Forelimb muscle (tissue), 1 donor: ENCODE results near the gene KMT2D. TPM values are rescaled to one million over a fixed set of nuclear protein-coding genes. Genes with fewer than 3 reads are reported as not detected.

Source experiments
- DNase-seq: peaks from one replicate; pipeline ENCODE4 v3.0.0-alpha.2; 2013; ENCODE audit warnings: low read depth
- polyA plus RNA-seq: library from polyadenylated mRNA; unstranded; fragments of 120-200 nt; gene quantifications from one replicate; pipeline ENCODE4 v1.2.1, GENCODE V29; 2013; ENCODE audit not compliant: insufficient read length

KMT2D gene
- 40.0 TPM for polyA plus RNA-seq

DNA sequence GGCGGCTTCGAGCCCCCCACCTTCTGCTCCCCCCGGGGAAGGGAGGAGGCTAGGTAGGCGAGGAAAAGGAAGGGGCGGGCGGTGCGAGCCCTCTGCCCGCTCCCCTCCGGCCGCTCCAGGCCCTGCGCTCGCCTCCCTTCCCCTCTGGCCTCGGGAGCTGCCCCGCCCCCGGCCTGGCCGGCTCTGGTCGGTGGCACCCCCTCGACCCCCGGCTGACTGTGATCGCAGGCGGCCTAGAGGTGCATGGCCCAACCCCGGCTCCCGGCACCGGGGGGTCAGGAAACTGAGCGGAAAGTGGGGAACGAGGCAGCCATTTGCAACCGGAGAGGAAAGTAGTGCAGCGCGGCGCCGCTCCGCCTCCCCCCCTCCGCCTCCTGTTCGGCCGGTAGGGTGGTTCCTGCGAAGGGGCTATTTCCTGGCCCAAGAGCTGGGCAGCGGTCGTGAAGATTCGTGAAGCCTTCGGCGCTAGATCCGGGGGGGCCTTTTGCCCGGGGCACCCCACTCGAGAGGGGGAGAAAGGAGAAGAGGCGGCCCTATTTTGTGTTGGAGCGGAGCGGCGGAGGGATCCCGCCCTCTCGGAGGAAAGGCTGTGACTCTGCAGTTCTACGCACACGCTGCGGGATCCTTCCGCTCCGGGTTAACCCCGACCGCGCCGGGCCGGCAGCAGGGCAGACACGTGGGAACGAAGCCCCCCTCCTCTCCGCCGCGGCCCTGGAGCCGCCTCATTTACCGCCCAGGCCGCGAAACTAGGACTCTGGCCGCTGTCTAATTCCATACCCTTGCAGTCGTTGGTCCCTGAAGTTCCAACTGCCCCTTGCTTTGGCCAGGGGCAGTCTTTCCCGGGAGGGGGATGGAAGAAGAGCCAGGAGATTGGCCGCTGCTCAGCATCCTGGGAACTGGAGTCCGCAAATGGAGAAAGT, at the start of gene KMT2D:
Gene KMT2D, minus strand, starts transcription at position 558 of the 920 bp plus-strand sequence. CDS start 5,470 bp downstream, outside the sequence.
- DNase-seq: peak; percentile 86

DNA sequence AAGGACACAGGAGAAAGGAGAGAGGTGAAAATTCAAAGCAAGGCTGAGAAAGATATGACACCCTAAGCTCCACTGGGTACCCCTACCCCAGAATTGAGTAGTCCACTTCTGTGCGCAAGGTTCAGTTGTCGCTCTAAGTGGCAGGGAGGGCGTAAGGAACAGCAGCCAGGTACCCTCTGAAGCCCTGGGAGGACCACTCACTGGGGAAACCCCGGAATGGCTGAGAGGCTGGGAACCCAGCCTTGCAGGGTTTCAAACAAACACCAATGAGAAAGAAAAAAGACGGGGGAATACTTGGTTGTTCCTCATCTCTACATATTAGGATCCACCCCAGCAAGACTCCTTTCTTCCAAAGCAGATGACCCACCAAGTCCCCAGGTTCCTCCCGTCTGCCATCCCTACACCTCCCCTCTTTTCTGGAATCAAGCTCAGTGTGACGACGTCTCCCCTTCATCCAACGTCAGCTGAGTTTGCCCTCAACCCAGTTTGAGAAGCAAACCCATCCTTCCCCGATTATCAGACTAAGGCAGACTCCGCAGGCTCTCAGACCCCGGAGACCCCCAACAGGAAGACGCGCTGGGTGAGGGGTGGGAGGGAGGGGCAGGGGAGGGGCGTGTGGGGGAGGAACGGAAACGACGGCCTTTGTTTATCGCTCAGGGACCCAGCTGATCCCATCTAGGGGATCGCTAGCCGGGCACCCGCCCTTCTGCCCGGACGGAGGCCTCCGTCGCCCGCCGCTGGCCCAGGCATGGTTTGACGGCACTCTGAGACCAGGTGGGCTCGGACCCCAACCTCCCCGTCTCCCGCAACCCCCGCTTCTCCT, 49.3 kb upstream of the KMT2D start:
- DNase-seq: no peak

GRCh38 chr12:49108958-49109404, 48.4 kb upstream of the KMT2D start:
- DNase-seq: no peak

GRCh38 chr12:49105504-49106084, 45.0 kb upstream of the KMT2D start:
- DNase-seq: no peak

DNA sequence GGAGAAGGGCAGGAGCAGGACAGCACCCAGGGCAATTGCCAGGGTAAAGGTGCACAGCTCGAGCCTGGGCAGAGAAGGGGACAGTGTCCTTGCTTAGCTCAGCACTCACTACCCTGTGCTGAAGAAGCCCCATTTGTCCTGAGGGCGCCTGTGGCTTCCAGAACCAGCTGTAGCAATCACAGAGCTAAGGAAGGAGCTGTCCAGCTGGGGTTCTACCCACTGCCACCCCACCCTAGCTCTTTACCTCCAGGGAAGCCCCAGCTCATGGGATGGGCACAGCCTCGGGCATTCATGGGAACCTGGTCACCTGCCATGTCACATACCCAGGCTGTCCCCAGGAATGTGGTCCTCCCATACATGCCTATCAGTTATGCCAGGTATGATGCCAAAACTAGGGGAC, 44.2 kb upstream of the KMT2D start:
- no peak for DNase-seq

DNA sequence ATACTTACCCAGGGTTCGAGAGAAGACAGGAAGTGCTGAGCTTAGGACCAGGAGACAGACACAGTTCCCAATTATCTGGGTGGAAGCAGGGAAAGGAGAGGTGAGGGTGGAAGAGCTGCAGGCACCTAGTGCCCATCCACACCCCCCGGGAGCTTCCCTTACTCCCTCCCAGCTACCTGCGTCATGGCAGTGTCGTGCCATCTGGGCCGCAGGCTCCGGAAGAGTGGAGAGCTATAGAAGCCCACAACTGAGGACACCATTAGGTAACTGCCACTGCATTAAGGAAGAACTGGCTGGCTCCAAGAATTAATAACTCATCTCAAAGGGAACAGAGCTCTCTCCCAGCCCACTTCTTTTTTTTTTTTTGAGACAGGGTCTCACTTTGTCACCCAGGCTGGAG, 39.8 kb upstream of the KMT2D start:
- DNase-seq: no peak

DNA sequence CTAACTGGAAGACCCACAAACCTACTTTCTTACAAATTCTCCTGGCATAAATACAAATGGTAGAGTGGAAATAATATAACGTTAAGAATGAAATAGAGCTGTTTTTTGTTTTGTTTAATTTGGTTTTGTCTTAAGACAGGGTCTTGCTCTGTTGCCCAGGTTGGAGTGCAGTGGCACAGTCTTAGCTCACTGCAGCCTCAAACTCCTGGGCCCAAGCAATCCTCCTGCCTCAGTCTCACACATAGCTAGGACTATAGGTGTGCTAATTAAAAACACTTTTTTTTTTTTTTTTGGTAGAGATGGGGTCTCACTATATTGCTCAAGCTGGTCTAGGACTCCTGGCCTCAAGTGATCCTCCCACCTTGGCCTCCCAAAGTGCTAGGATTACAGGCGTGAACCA, 38.1 kb upstream of the KMT2D start:
- DNase-seq: no peak

- no peak for DNase-seq
These were observed 37.4 kb upstream of the KMT2D start for GRCh38 chr12:49098035-49098451.

GRCh38 chr12:49097381-49097780, 36.8 kb upstream of the KMT2D start:
- no peak for DNase-seq

DNA sequence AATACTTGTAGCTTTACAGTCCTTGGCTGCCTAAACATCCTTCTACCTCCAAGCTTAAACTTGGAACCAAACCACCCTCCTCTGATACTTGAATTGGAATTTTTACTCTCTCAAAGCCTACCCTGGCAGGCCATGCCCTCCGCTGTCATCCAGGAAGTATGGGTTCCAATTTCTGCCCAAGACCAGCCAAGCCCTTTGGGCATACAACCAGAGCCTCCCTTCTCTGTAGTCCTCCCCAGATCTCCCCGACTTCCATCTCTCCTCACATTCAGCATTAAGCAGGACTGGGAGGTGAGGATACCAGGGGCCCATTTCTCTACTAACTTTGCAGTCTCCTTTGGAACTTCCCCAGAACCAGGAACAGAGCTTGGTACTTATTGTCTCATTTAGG, 34.4 kb upstream of the KMT2D start:
- no peak for DNase-seq

DNA sequence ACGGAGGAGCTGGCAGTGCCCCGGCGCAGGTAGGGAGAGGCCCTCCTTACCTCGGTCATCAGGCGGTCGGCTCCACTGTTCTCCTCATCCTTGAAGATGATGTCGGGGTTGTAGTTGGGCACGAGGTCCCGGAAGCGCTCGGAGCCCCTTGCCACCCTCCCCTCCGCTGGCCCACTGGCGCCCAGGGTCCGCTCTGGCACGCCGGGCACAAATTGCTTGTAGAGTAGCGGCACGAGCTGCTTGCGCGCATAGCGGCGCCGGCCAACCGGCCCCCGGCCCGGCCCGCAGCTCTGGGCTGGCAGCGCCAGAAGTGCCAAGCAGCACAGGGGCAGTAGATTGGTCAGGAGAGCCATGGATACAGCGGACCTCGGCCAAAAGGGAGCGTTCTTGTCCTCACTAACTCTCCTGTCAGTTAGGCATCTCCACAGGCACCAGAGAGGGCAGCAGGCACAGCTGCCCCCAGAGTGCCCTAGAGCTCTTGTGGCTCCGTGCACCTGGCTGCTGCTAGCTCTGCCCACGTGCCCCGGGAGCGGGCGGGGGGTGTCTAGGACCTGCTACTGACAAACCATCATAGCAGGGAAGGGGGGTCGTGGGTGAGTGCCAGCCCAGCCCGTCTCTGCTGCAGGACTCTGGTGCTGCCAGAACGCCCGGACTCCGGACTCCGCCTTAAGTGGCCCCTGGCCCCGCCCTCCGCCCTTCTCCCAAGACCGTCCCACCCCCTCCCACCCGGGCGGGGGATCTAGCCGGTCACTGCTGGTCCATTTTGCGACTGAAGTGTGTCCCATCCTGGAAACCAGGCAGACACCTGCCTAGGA, 33.8 kb upstream of the KMT2D start, which contains the start of gene DHH:
Gene DHH, minus strand, starts transcription at position 642 of the 815 bp plus-strand sequence. Its CDS starts 289 bp downstream, at position 353.
- DNase-seq: no peak

GRCh38 chr12:49093792-49094159, 33.2 kb upstream of the KMT2D start:
- no peak for DNase-seq

GRCh38 chr12:49092816-49093406, 32.3 kb upstream of the KMT2D start:
- DNase-seq: no peak

- no peak for DNase-seq
These were observed 31.7 kb upstream of the KMT2D start for GRCh38 chr12:49092086-49092815.

- DNase-seq: no peak
These were observed 31.2 kb upstream of the KMT2D start for GRCh38 chr12:49091836-49092085.

- no peak for DNase-seq
These were observed 30.7 kb upstream of the KMT2D start for GRCh38 chr12:49091056-49091835.

DNA sequence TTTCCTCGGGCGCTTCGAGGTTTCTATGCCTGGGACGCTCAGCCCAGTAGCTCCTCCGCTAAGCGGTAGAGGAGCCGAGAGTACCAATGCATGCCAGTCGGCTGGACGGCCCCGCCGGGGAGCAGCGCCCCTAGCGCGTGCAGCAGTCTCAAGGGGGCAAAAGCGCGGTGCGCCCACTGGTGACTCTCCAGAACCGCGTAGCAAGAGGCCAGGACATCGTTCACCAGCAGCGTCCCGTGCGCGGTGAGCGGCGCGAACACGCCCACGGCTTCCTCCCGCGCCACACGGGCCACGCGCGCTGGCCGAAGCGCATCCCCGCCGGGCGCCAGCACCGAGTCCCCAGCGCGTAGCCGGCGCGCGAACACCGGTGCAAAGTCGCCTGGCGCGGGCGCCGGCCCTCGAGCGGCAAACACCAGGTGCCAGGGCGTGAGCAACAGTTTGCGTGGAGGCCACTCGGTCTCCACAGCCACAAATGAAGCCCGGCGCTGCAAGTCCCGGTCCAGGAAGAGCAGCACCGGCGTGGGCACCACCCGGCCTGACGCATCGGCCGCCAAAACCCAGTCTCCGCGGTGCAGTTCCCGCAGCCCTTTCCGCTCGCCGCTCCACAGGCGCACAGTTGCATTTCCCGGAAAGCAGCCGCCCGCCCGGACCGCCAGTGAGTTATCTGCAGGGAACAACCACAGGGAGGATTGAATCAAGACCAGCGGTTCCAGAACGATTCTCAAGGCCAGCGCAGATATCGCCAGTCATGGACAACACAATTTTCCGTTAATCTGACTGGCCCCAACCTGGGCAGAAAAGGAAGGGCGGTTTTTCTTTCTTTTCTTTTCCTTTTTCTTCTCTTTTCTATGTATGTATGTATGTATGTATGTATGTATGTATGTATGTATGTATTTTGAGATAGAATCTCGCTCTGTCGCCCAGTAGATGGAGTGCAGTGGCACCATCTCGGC, 29.5 kb upstream of the KMT2D start:
- DNase-seq: no peak

DNA sequence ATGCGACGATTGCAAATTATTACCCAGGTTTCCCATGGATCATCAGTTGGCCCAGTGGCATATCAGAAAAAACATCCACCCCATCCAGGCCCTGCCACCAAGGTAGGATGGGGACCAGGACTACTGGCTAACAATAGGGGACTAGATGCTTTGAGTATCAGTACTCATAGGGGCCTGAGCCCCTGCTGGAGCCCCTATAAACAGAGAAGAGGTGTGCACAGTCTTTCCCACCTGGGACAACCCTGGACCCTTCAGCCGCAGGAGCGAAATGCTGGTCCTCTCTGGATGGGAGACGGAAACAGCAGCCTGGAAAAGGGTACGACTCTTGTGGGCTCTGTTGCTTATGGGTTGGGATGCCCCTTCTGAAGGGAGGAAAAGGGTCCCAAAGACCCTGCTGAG, 28.3 kb upstream of the KMT2D start:
- DNase-seq: no peak
